WTC11 (cell line): ENCODE results near the gene SRP14.

Experiments used
- ATF2 ChIP-seq: sonication (generic); formaldehyde crosslinking; IDR thresholded peaks from 2 replicates; pipeline ENCODE4 v1.8.1; 2022; ENCODE audit warnings: low read depth, missing genetic modification reagents, borderline replicate concordance
- CREB1 ChIP-seq: sonication (generic); formaldehyde crosslinking; IDR thresholded peaks from 2 replicates; pipeline ENCODE4 v1.8.0; 2023; ENCODE audit warnings: mild to moderate bottlenecking, missing genetic modification reagents
- CREM ChIP-seq: sonication (generic); formaldehyde crosslinking; IDR thresholded peaks from 2 replicates; pipeline ENCODE4 v1.8.1; 2022; ENCODE audit warnings: mild to moderate bottlenecking, missing genetic modification reagents, moderate library complexity
- CTCF ChIP-seq: fragments of 200-600 bp; IDR thresholded peaks from 2 replicates; pipeline ENCODE4 v1.8.0; 2022; ENCODE audit warnings: antibody characterized with exemption
- HMGXB4 ChIP-seq: sonication (generic); formaldehyde crosslinking; IDR thresholded peaks from 2 replicates; pipeline ENCODE4 v1.8.1; 2023; ENCODE audit warnings: mild to moderate bottlenecking, moderate library complexity, missing genetic modification reagents
- MAX ChIP-seq: sonication (generic); formaldehyde crosslinking; IDR thresholded peaks from 2 replicates; pipeline ENCODE4 v1.8.0; 2022; ENCODE audit warnings: mild to moderate bottlenecking, missing genetic modification reagents
- NFATC4 ChIP-seq: fragments of 250-450 bp; sonication (Bioruptor Pico); IDR thresholded peaks from 2 replicates; pipeline ENCODE4 v1.9.0; 2021; ENCODE audit warnings: mild to moderate bottlenecking
- NR2C2 ChIP-seq: sonication (generic); formaldehyde crosslinking; IDR thresholded peaks from 2 replicates; pipeline ENCODE4 v1.8.0; 2022; ENCODE audit warnings: mild to moderate bottlenecking, missing genetic modification reagents
- SP1 ChIP-seq: sonication (generic); formaldehyde crosslinking; conservative IDR thresholded peaks from 2 replicates; pipeline ENCODE4 v1.8.1; 2022; ENCODE audit warnings: missing genetic modification reagents
- ZNF121 ChIP-seq: sonication (generic); formaldehyde crosslinking; IDR thresholded peaks from 2 replicates; pipeline ENCODE4 v1.8.0; 2023; ENCODE audit warnings: missing genetic modification reagents
- ZNF263 ChIP-seq: sonication (generic); formaldehyde crosslinking; IDR thresholded peaks from 2 replicates; pipeline ENCODE4 v1.8.1; 2022; ENCODE audit warnings: low read depth, mild to moderate bottlenecking, moderate library complexity, missing genetic modification reagents
- TF ChIP-seq, protein P1 (sequence below): sonication (generic); formaldehyde crosslinking; IDR thresholded peaks from 2 replicates; pipeline ENCODE4 v1.8.1; 2023; ENCODE audit warnings: mild to moderate bottlenecking, missing genetic modification reagents
- TF ChIP-seq, protein P2 (sequence below): sonication (generic); formaldehyde crosslinking; IDR thresholded peaks from 2 replicates; pipeline ENCODE4 v1.8.0; 2022; ENCODE audit warnings: mild to moderate bottlenecking, missing genetic modification reagents

DNA sequence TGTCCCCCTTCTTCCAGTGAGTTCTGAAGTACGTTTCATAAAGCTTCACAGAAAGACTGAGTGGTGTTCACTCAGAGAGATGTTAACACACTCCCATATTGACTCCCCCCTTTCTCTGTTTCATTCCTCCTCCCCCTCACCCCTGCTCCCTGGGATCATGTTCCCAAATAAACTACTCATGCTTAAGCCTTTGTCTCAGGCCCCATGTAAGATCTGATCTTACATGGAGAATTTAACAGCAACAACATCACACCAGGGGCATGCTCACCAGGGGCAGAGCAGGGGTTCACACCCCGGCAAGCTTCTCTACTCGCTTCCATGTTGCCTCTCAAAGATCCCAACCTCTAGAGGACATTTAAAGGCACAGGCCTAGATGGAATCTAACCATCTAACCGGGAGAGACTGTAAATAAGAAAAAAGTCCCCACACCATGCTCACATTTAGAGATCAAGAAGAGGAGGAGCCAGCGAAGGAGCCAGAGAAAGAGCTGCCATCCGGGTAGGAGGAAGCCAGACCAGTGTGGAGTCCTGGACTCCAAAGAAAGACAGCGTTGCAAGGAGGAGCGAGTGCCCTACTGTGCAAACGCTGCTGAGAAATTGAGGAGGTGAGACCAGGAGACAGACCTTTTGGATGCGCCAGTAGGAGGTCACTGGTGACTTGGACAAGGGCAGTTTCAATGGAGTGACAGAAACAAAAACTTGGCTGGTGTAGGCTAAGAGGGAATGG lies 21.4 kb upstream of the SRP14 start:
- TF ChIP-seq CTCF, result no peak
- TF ChIP-seq, protein P1, sequence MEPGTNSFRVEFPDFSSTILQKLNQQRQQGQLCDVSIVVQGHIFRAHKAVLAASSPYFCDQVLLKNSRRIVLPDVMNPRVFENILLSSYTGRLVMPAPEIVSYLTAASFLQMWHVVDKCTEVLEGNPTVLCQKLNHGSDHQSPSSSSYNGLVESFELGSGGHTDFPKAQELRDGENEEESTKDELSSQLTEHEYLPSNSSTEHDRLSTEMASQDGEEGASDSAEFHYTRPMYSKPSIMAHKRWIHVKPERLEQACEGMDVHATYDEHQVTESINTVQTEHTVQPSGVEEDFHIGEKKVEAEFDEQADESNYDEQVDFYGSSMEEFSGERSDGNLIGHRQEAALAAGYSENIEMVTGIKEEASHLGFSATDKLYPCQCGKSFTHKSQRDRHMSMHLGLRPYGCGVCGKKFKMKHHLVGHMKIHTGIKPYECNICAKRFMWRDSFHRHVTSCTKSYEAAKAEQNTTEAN (CRISPR knock-in tag), result no peak
- TF ChIP-seq MAX (CRISPR knock-in tag), result no peak
- no peak for TF ChIP-seq NR2C2 (CRISPR knock-in tag)
- no peak for TF ChIP-seq ATF2
- TF ChIP-seq NFATC4 (CRISPR knock-in tag), result no peak
- no peak for TF ChIP-seq HMGXB4 (CRISPR knock-in tag)
- TF ChIP-seq SP1 (CRISPR knock-in tag), result no peak
- TF ChIP-seq, protein P2, sequence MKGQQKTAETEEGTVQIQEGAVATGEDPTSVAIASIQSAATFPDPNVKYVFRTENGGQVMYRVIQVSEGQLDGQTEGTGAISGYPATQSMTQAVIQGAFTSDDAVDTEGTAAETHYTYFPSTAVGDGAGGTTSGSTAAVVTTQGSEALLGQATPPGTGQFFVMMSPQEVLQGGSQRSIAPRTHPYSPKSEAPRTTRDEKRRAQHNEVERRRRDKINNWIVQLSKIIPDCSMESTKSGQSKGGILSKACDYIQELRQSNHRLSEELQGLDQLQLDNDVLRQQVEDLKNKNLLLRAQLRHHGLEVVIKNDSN, result no peak
- no peak for TF ChIP-seq CREM (CRISPR knock-in tag)
- no peak for TF ChIP-seq ZNF263 (CRISPR knock-in tag)
- no peak for TF ChIP-seq CREB1
- TF ChIP-seq ZNF121 (CRISPR knock-in tag), result no peak
